H9 (cell line): Measurements from ENCODE around the gene NHSL1. TPM values are rescaled to one million over a fixed set of nuclear protein-coding genes. Genes with fewer than 3 reads are reported as not detected.

Source experiments
- DNase-seq: peaks from one replicate; pipeline ENCODE4 v3.0.0-alpha.2; 2017
- H2AFZ ChIP-seq: one replicate; pipeline ENCODE4 v1.6.1; 2013; ENCODE audit warnings: mild to moderate bottlenecking, low read length, control low read depth, moderate library complexity
- H2AK5ac ChIP-seq: 2 replicates; pipeline ENCODE4 v1.6.1; 2013; ENCODE audit warnings: low read length, control low read depth, mixed read lengths; ENCODE audit not compliant: insufficient read length
- H2BK120ac ChIP-seq: one replicate; pipeline ENCODE4 v1.6.1; 2013; ENCODE audit warnings: low read depth, mild to moderate bottlenecking, low read length, control low read depth, inconsistent platforms; ENCODE audit not compliant: poor library complexity, severe bottlenecking
- H2BK12ac ChIP-seq: 2 replicates; pipeline ENCODE4 v1.6.1; 2013; ENCODE audit warnings: low read length, control low read depth, mixed read lengths, low read depth; ENCODE audit not compliant: insufficient read length
- H2BK15ac ChIP-seq: 2 replicates; pipeline ENCODE4 v1.6.1; 2013; ENCODE audit warnings: low read depth, low read length, control low read depth
- H2BK20ac ChIP-seq: one replicate; pipeline ENCODE4 v1.6.1; 2013; ENCODE audit warnings: low read depth, mild to moderate bottlenecking, low read length, control low read depth, inconsistent platforms; ENCODE audit not compliant: poor library complexity, severe bottlenecking
- H2BK5ac ChIP-seq: 2 replicates; pipeline ENCODE4 v1.6.1; 2013; ENCODE audit warnings: low read length, control low read depth, mixed read lengths; ENCODE audit not compliant: insufficient read length
- H3K14ac ChIP-seq: 2 replicates; pipeline ENCODE4 v1.6.1; 2013; ENCODE audit warnings: low read length, control low read depth; ENCODE audit not compliant: insufficient read depth
- H3K18ac ChIP-seq: 2 replicates; pipeline ENCODE4 v1.6.1; 2013; ENCODE audit warnings: low read depth, mild to moderate bottlenecking, mixed read lengths, low read length, control low read depth; ENCODE audit not compliant: insufficient read length
- H3K23ac ChIP-seq: 2 replicates; pipeline ENCODE4 v1.6.1; 2013; ENCODE audit warnings: low read length, control low read depth, mixed read lengths, low read depth; ENCODE audit not compliant: insufficient read length
- H3K23me2 ChIP-seq: 2 replicates; pipeline ENCODE4 v1.6.1; 2013; ENCODE audit warnings: low read depth, mild to moderate bottlenecking, mixed read lengths, low read length, control low read depth; ENCODE audit not compliant: insufficient read length, poor library complexity, severe bottlenecking
- H3K27ac ChIP-seq: 2 replicates; pipeline ENCODE4 v1.5.1; 2013; ENCODE audit warnings: low read length, control low read depth, mixed read lengths, low read depth; ENCODE audit not compliant: insufficient read length
- H3K27me3 ChIP-seq: 2 replicates; pipeline ENCODE4 v1.6.1; 2013; ENCODE audit warnings: low read length, control low read depth, inconsistent platforms; ENCODE audit not compliant: insufficient read depth
- H3K4ac ChIP-seq: 2 replicates; pipeline ENCODE4 v1.6.1; 2013; ENCODE audit warnings: low read depth, mild to moderate bottlenecking, control low read depth, inconsistent platforms, low read length, moderate library complexity
- H3K4me1 ChIP-seq: 2 replicates; pipeline ENCODE4 v1.6.1; 2013; ENCODE audit warnings: low read length, control low read depth, inconsistent platforms; ENCODE audit not compliant: insufficient read depth
- H3K4me2 ChIP-seq: 2 replicates; pipeline ENCODE4 v1.6.1; 2013; ENCODE audit warnings: low read length, control low read depth, mixed read lengths; ENCODE audit not compliant: insufficient read length, insufficient read depth
- H3K56ac ChIP-seq: 2 replicates; pipeline ENCODE4 v1.6.1; 2013; ENCODE audit warnings: low read depth, mild to moderate bottlenecking, mixed read lengths, low read length, control low read depth; ENCODE audit not compliant: insufficient read length
- H3K79me1 ChIP-seq: 2 replicates; pipeline ENCODE4 v1.6.1; 2013; ENCODE audit warnings: low read depth, mild to moderate bottlenecking, moderate library complexity, low read length, control low read depth, inconsistent platforms; ENCODE audit not compliant: insufficient read depth, poor library complexity, severe bottlenecking
- H3K79me2 ChIP-seq: 2 replicates; pipeline ENCODE4 v1.6.1; 2013; ENCODE audit warnings: low read length, control low read depth, inconsistent platforms; ENCODE audit not compliant: insufficient read depth
- H3K9ac ChIP-seq: 2 replicates; pipeline ENCODE4 v1.6.1; 2013; ENCODE audit warnings: low read length, control low read depth, mixed read lengths; ENCODE audit not compliant: insufficient read length; ENCODE audit errors: extremely low read depth
- H3K9me3 ChIP-seq: one replicate; pipeline ENCODE4 v1.6.1; 2013; ENCODE audit warnings: low read depth, low read length, inconsistent platforms; ENCODE audit not compliant: control insufficient read depth
- H3T11ph ChIP-seq: one replicate; pipeline ENCODE4 v1.6.1; 2013; ENCODE audit warnings: mild to moderate bottlenecking, low read length, control low read depth, inconsistent platforms
- H4K20me1 ChIP-seq: one replicate; pipeline ENCODE4 v1.6.1; 2013; ENCODE audit not compliant: control insufficient read depth, insufficient read length, insufficient read depth
- H4K5ac ChIP-seq: 2 replicates; pipeline ENCODE4 v1.6.1; 2013; ENCODE audit warnings: low read depth, mild to moderate bottlenecking, mixed read lengths, low read length, control low read depth; ENCODE audit not compliant: insufficient read length
- H4K8ac ChIP-seq: replicated peaks from 2 replicates; pipeline ENCODE4 v1.6.1; 2013; ENCODE audit warnings: low read length, control low read depth, mixed read lengths, low read depth; ENCODE audit not compliant: insufficient read length
- H4K91ac ChIP-seq: 2 replicates; pipeline ENCODE4 v1.6.1; 2013; ENCODE audit warnings: low read depth, mild to moderate bottlenecking, moderate library complexity, mixed read lengths, low read length, control low read depth; ENCODE audit not compliant: insufficient read length
- H3K27ac Mint-ChIP-seq, 3 experiments: 2 replicates in 2 of 3; 3 replicates in 1 of 3; pipeline ENCODE4 v1.8.0; 2020 to 2021; ENCODE audit warnings: mixed read lengths in 3 of 3, mild to moderate bottlenecking in 1 of 3, moderate library complexity in 1 of 3
- H3K27me3 Mint-ChIP-seq: 2 replicates; pipeline ENCODE4 v1.8.0; 2021; ENCODE audit warnings: low read depth, mild to moderate bottlenecking, moderate library complexity, mixed read lengths
- H3K36me3 Mint-ChIP-seq, 3 experiments: 2 replicates in 2 of 3; 3 replicates in 1 of 3; pipeline ENCODE4 v1.8.0; 2020 to 2021; ENCODE audit warnings: low read depth in 3 of 3, mixed read lengths in 3 of 3; ENCODE audit not compliant: insufficient read depth in 1 of 3
- H3K4me1 Mint-ChIP-seq, 2 experiments: 2 replicates each; pipeline ENCODE4 v1.8.0; 2020; ENCODE audit warnings: mixed read lengths in 2 of 2
- H3K4me3 Mint-ChIP-seq, 2 experiments: 2 replicates in 1 of 2; 3 replicates in 1 of 2; pipeline ENCODE4 v1.8.0; 2020 to 2021; ENCODE audit warnings: mild to moderate bottlenecking in 2 of 2, mixed read lengths in 2 of 2, moderate library complexity in 1 of 2
- H3K9me3 Mint-ChIP-seq, 2 experiments: 2 replicates in 1 of 2; 3 replicates in 1 of 2; pipeline ENCODE4 v1.8.0; 2020; ENCODE audit warnings: mild to moderate bottlenecking in 2 of 2, mixed read lengths in 2 of 2, moderate library complexity in 1 of 2
- CTCF ChIP-seq: fragments of 200-600 bp; sonication (generic); conservative IDR thresholded peaks from 3 replicates; pipeline ENCODE4 v1.8.0; 2021; ENCODE audit warnings: antibody characterized with exemption, mild to moderate bottlenecking
- WGBS: extraction: QIAGEN DNeasy Blood & Tissue Kit; methylation state at CpG from one replicate; pipeline ENCODE4 v1.1.7; 2013; ENCODE audit warnings: missing lambda C conversion rate, low lambda C conversion rate, mixed read lengths; ENCODE audit not compliant: insufficient read length; ENCODE audit errors: extremely low coverage; 5-methylcytosine and 5-hydroxymethylcytosine counted together
- total RNA-seq: library from RNA; stranded (reverse); gene quantifications from 2 replicates; pipeline ENCODE4 v1.2.1, GENCODE V29; 2021

NHSL1 gene
- total RNA-seq, 1 experiment from 2014 or later = 28.7 TPM

DNA sequence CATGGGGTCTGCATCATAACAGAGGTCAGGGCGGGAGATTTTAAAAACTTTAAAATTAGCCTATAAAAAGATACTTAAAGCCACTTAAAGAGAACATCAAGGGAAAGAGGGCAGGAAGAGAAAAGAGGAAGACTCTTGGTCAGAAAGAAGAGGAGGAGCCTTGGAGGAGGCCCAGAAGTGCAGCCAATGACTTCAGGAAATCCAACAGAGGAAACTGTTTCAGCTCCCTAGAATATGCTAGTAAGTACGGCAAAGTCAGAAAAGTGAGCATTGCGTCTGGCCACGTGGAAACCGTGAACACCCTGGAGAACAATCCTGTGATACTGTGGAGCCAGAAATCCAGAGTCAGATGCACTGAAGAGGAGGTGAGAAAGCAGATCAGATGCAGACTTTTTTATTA lies 22.5 kb upstream of the NHSL1 start:
- Mint-ChIP-seq H3K36me3 (peaks cover 7 to 10% (median 9%) of the 10 kb centered on the region in 3 experiments), H3K27me3 (no peaks in the 10 kb centered on the region), H3K4me1 (peaks cover 31 to 37% of the 10 kb centered on the region in 2 experiments), H3K4me3 (no peak overlapping the region), H3K27ac (peak overlapping the region; percentile 16 to 90 (median 74); a peak in 6 of 7 replicates), H3K9me3 (peaks cover 8 to 9% of the 10 kb centered on the region in 2 experiments; a peak in 4 of 5 replicates)
- H2BK5ac ChIP-seq = no peak overlapping the region
- no peak overlapping the region for H3K4ac ChIP-seq
- TF ChIP-seq CTCF = no peak
- no peaks in the 10 kb centered on the region for H3K23me2 ChIP-seq
- H3K14ac ChIP-seq = no peak overlapping the region
- no peak overlapping the region for H2AFZ ChIP-seq
- no peak overlapping the region for H2AK5ac ChIP-seq
- no peaks in the 10 kb centered on the region for H3K27me3 ChIP-seq
- H2BK15ac ChIP-seq = no peak overlapping the region
- H3T11ph ChIP-seq = no peak overlapping the region
- H3K23ac ChIP-seq = no peak overlapping the region
- no peak overlapping the region for H3K9ac ChIP-seq
- WGBS = no CpG with 5 or more reads among the region's 5 CpGs
- no peak overlapping the region for H3K27ac ChIP-seq
- DNase-seq = no peak
- no peaks in the 10 kb centered on the region for H3K79me1 ChIP-seq
- H4K20me1 ChIP-seq = no peaks in the 10 kb centered on the region
- H3K9me3 ChIP-seq = no peaks in the 10 kb centered on the region
- no peak overlapping the region for H3K18ac ChIP-seq
- H3K79me2 ChIP-seq = no peaks in the 10 kb centered on the region
- H4K5ac ChIP-seq = no peak overlapping the region
- no peak overlapping the region for H2BK120ac ChIP-seq
- H4K91ac ChIP-seq = no peak overlapping the region
- no peak overlapping the region for H2BK20ac ChIP-seq
- no peak overlapping the region for H3K4me2 ChIP-seq
- H2BK12ac ChIP-seq = no peak overlapping the region
- H3K56ac ChIP-seq = no peak overlapping the region
- no peak overlapping the region for H4K8ac ChIP-seq
- H3K4me1 ChIP-seq = no peaks in the 10 kb centered on the region; the same call in 1 of the 2 replicates
